ENCODE data around the gene AHR.

The AHR gene

GRCh38 chr7:17298102-17298839 is at the start of gene AHR:
AHR (plus strand) TSS chr7:17298652; CDS start chr7:17299265, 613 bp downstream.
- DNase-seq: peak; percentile 10

GRCh38 chr7:17253885-17254284 is 44.6 kb upstream of the AHR start:
- no peak for DNase-seq

- no peak for DNase-seq
Observed at GRCh38 chr7:17255926-17256325, 42.5 kb upstream of the AHR start.

- DNase-seq: no peak
Observed at GRCh38 chr7:17256375-17256774, 42.1 kb upstream of the AHR start.

GRCh38 chr7:17266565-17266964 is 31.9 kb upstream of the AHR start:
- DNase-seq: no peak

- DNase-seq: no peak
Observed at GRCh38 chr7:17269341-17270221, 28.9 kb upstream of the AHR start.

GRCh38 chr7:17274551-17275245 is 23.8 kb upstream of the AHR start:
- DNase-seq: no peak

GRCh38 chr7:17275749-17276671 is 22.4 kb upstream of the AHR start:
- DNase-seq: no peak

GRCh38 chr7:17279061-17279460 is 19.4 kb upstream of the AHR start:
- no peak for DNase-seq

GRCh38 chr7:17289074-17289645 is 9.3 kb upstream of the AHR start:
- DNase-seq: peak; percentile 31

- no peak for DNase-seq
Observed at GRCh38 chr7:17292843-17293242, 5.6 kb upstream of the AHR start.

- no peak for DNase-seq
Observed at GRCh38 chr7:17293481-17293880, 5.0 kb upstream of the AHR start.

- DNase-seq: no peak
Observed at GRCh38 chr7:17297243-17297642, 1.2 kb upstream of the AHR start.

- DNase-seq: no peak
Observed at GRCh38 chr7:17298840-17299482, 509 bp downstream of the AHR start.

- peak; percentile 1 for DNase-seq
Observed at GRCh38 chr7:17299483-17299991, 1.1 kb downstream of the AHR start.

GRCh38 chr7:17300012-17300411 is 1.6 kb downstream of the AHR start:
- DNase-seq: no peak

- no peak for DNase-seq
Observed at GRCh38 chr7:17300437-17300836, 2.0 kb downstream of the AHR start.

GRCh38 chr7:17301471-17302456 is 3.3 kb downstream of the AHR start:
- DNase-seq: no peak

- no peak for DNase-seq
Observed at GRCh38 chr7:17302575-17303142, 4.2 kb downstream of the AHR start.

GRCh38 chr7:17304926-17305325 is 6.5 kb downstream of the AHR start:
- no peak for DNase-seq

Measured in NCI-H524 treated with DMSO at 0.1 percent for 48 hours (cell line).